Measurements from ENCODE around the gene CCDC7. TPM values are rescaled to one million over a fixed set of nuclear protein-coding genes. Genes with fewer than 3 reads are reported as not detected.
A peak's percentile ranks its signal among the peaks of the same experiment; 100 is the strongest.
"Not testable (repeated sequence)": the region's sequence is repeated elsewhere in the genome, so short reads cannot be mapped to it uniquely, and the experiment has no call there.

The CCDC7 gene
- total and polyA plus RNA-seq, 4 donors, result 1.2 to 36.4 (median 6.9) TPM

DNA sequence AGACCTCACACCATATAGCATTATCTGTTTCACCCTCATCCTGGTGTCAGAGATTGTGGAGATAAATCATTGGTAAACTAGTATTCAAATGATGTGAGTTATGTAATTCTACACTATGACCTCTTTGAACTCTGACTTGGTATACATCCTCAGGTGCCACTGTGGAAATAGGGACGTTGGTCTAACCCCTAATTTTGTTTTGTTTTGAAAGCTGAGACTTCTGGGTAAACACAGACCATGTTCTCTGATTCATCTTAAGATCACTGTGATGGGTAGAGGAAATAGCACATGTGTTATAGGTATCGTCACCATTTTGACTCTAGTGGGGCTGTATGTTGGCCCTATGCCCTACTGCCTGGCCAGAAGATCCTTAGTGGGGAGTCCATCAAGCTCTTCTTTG lies 241.6 kb downstream of the CCDC7 start:
- Histone ChIP-seq H3K9me3 (ENCODE audit: control insufficient read depth in 4 of 4, insufficient read depth in 3 of 4, low read length in 3 of 4) (peaks cover 0 to 2% (median 0%) of the 10 kb centered on the region in 4 donors), H3K4me1 (ENCODE audit: control insufficient read depth in 5 of 5, insufficient read depth in 5 of 5, low read length in 5 of 5) (no peaks in the 10 kb centered on the region), H3K36me3 (ENCODE audit: control insufficient read depth in 4 of 4, insufficient read depth in 4 of 4, low read length in 4 of 4) (peaks cover 0 to 5% (median 0%) of the 10 kb centered on the region in 4 donors), H3K9ac (ENCODE audit: insufficient read depth in 1 of 2, low read length in 2 of 2) (no peak overlapping the region), H3K27ac (ENCODE audit: low read depth in 1 of 2, low read length in 1 of 2) (no peak overlapping the region), H3K4me3 (no peak overlapping the region), H3K27me3 (ENCODE audit: control insufficient read depth in 3 of 3, insufficient read depth in 3 of 3, low read length in 2 of 3) (no peaks in the 10 kb centered on the region)
- WGBS, 2 donors, result 78 to 80% methylated on average over 2 of the region's 2 CpGs
- DNase-seq (no peak), ATAC-seq (ENCODE audit: insufficient read depth, low FRiP score) (no peak)
- TF ChIP-seq, protein P1, sequence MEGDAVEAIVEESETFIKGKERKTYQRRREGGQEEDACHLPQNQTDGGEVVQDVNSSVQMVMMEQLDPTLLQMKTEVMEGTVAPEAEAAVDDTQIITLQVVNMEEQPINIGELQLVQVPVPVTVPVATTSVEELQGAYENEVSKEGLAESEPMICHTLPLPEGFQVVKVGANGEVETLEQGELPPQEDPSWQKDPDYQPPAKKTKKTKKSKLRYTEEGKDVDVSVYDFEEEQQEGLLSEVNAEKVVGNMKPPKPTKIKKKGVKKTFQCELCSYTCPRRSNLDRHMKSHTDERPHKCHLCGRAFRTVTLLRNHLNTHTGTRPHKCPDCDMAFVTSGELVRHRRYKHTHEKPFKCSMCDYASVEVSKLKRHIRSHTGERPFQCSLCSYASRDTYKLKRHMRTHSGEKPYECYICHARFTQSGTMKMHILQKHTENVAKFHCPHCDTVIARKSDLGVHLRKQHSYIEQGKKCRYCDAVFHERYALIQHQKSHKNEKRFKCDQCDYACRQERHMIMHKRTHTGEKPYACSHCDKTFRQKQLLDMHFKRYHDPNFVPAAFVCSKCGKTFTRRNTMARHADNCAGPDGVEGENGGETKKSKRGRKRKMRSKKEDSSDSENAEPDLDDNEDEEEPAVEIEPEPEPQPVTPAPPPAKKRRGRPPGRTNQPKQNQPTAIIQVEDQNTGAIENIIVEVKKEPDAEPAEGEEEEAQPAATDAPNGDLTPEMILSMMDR (IDR thresholded peaks at IDR 0.05; ENCODE audit: control extremely low read depth, extremely low read depth), result no peak

DNA sequence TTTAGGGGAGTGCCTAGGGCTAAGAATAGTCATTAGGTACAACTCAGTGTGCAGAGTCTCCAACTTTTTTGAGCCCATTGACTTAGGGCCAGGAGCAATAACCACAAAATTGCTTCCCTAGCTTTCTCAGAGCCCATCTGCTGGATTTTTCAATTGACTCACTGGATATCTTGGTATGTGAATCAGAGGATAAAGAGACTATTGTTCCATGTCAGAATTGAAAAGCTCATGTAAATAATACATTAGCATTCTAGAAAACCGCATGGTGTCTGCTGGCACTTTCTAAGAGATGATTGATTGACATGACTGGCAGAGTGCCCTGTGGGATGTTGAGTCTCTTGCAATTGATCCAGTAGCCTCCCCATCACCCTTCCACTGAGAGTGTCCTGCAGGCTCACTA lies 246.2 kb downstream of the CCDC7 start:
- peaks cover 0 to 3% (median under 1%) of the 10 kb centered on the region in 4 donors for H3K36me3 ChIP-seq (ENCODE audit: control insufficient read depth in 4 of 4, insufficient read depth in 4 of 4, low read length in 4 of 4)
- no peak overlapping the region for H3K9ac ChIP-seq (ENCODE audit: insufficient read depth in 1 of 2, low read length in 2 of 2)
- no peak overlapping the region for H3K27ac ChIP-seq (ENCODE audit: low read depth in 1 of 2, low read length in 1 of 2)
- TF ChIP-seq, protein P1 (IDR thresholded peaks at IDR 0.05; ENCODE audit: control extremely low read depth, extremely low read depth), result no peak
- no peaks in the 10 kb centered on the region for H3K27me3 ChIP-seq (ENCODE audit: control insufficient read depth in 3 of 3, insufficient read depth in 3 of 3, low read length in 2 of 3)
- peaks cover 0 to 7% (median 1%) of the 10 kb centered on the region in 4 donors for H3K9me3 ChIP-seq (ENCODE audit: control insufficient read depth in 4 of 4, insufficient read depth in 3 of 4, low read length in 3 of 4)
- ATAC-seq (ENCODE audit: insufficient read depth, low FRiP score) (no peak), DNase-seq (peak in 1 of 3 donors; percentile 3)
- H3K4me1 ChIP-seq (ENCODE audit: control insufficient read depth in 5 of 5, insufficient read depth in 5 of 5, low read length in 5 of 5), result no peaks in the 10 kb centered on the region
- H3K4me3 ChIP-seq, result no peak overlapping the region
- 53 to 92% methylated on average over 1 of the region's 1 CpG for WGBS, 2 donors

DNA sequence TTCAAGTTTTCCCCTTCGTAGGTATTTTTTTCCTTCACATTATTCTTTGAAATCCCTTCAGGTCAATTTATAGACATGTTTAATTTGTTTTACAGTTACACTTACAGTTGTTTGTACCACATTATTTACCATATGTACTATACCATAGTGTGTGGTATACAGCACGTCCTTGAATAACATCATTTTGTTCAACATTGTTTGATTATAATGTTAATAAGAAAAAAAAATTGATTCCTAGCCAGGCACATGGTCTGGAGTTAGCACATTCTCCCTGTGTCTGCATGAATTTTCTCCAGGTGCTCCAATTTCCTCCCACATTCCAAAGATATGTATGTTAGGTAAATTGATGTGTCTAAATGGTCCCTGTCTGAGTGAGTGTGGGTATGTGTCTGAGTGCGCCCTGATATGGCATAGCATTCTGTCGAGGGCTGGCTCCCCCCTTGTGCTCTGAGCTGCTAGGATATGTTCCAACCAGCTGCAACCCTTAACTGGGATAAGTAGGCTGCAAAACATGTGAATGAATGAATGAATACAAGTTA lies 247.6 kb downstream of the CCDC7 start:
- H3K4me3 ChIP-seq, result no peak overlapping the region
- peaks cover 0 to 4% (median 0%) of the 10 kb centered on the region in 4 donors for H3K36me3 ChIP-seq (ENCODE audit: control insufficient read depth in 4 of 4, insufficient read depth in 4 of 4, low read length in 4 of 4)
- ATAC-seq (ENCODE audit: insufficient read depth, low FRiP score), result no peak
- H3K4me1 ChIP-seq (ENCODE audit: control insufficient read depth in 5 of 5, insufficient read depth in 5 of 5, low read length in 5 of 5), result no peaks in the 10 kb centered on the region
- TF ChIP-seq, protein P1 (IDR thresholded peaks at IDR 0.05; ENCODE audit: control extremely low read depth, extremely low read depth), result no peak
- 88% methylated on average over 4 of the region's 4 CpGs for WGBS, 2 donors
- H3K27me3 ChIP-seq (ENCODE audit: control insufficient read depth in 3 of 3, insufficient read depth in 3 of 3, low read length in 2 of 3), result no peaks in the 10 kb centered on the region
- H3K9ac ChIP-seq (ENCODE audit: insufficient read depth in 1 of 2, low read length in 2 of 2), result no peak overlapping the region
- H3K27ac ChIP-seq (ENCODE audit: low read depth in 1 of 2, low read length in 1 of 2), result no peak overlapping the region
- no peak for DNase-seq
- H3K9me3 ChIP-seq (ENCODE audit: control insufficient read depth in 4 of 4, insufficient read depth in 3 of 4, low read length in 3 of 4), result peaks cover 0 to 15% (median 2%) of the 10 kb centered on the region in 4 donors

DNA sequence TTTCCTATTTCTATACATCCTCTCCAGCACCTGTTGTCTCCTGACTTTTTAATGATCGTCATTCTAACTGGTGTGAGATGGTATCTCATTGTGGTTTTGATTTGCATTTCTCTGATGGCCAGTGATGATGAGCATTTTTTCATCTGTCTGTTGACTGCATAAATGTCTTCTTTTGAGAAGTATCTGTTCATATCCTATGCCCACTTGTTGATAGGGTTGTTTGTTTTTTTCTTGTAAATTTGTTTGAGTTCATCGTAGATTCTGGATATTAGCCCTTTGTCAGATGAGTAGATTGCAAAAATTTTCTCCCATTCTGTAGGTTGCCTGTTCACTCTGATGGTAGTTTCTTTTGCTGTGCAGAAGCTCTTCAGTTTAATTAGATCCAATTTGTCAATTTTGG lies 253.7 kb downstream of the CCDC7 start:
- DNase-seq; H3K36me3 ChIP-seq (ENCODE audit: control insufficient read depth in 4 of 4, insufficient read depth in 4 of 4, low read length in 4 of 4); H3K4me3 ChIP-seq; ATAC-seq (ENCODE audit: insufficient read depth, low FRiP score); H3K27ac ChIP-seq (ENCODE audit: low read depth in 1 of 2, low read length in 1 of 2); H3K27me3 ChIP-seq (ENCODE audit: control insufficient read depth in 3 of 3, insufficient read depth in 3 of 3, low read length in 2 of 3); H3K4me1 ChIP-seq (ENCODE audit: control insufficient read depth in 5 of 5, insufficient read depth in 5 of 5, low read length in 5 of 5); H3K9ac ChIP-seq (ENCODE audit: insufficient read depth in 1 of 2, low read length in 2 of 2): not testable (repeated sequence)
- H3K9me3 ChIP-seq (ENCODE audit: control insufficient read depth in 4 of 4, insufficient read depth in 3 of 4, low read length in 3 of 4), result peaks cover 0 to 18% (median 2%) of the 10 kb centered on the region in 4 donors
- 92 to 94% methylated on average over 2 of the region's 2 CpGs for WGBS, 2 donors
